ENCODE results near the gene RABGAP1L. TPM values are rescaled to one million over a fixed set of nuclear protein-coding genes. Genes with fewer than 3 reads are reported as not detected.

RABGAP1L gene
- total and polyA plus RNA-seq, 2 of the 4 experiments (the other 2 are of a cell fraction), result 7.9 to 26.7 TPM

DNA sequence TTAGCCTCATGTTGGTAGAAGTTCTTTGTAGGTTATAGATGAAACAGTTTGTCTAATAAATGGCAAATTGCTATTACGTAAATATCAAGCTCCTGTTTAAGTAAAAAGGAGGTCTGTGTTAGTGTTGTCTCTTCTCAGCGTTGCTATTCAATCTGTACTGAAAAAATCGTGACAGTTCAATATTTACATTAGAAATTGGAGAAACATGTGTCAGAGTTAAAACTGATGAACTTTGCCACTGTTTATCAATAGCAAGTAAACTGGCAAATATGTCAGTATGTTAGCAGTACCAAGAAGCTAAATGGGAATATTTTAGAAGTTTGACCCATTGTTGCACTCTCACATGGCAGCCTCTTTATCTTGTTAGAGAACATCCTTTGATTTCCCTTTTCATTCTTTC lies 506.9 kb downstream of the RABGAP1L start:
- H3K9me3 ChIP-seq (ENCODE audit: control insufficient read depth, insufficient read depth, low read length), result no peaks in the 10 kb centered on the region
- dilution Hi-C loops (cut with HindIII; ENCODE audit: low sequenced_read_pairs, unreplicated experiment), result no loop called here
- no peak overlapping the region for H2AK9ac ChIP-seq (replicated peaks; ENCODE audit: low read depth, low read length, poor library complexity)
- no peak for DNase-seq
- no CpG with 5 or more reads among the region's 3 CpGs for WGBS, 2 experiments (ENCODE audit: extremely low coverage in 2 of 2, insufficient read length in 1 of 2)
- no peaks in the 10 kb centered on the region for H3K9me1 ChIP-seq (ENCODE audit: insufficient read depth, low read length)
- in situ Hi-C loops (cut with MboI; ENCODE audit: low sequenced_read_pairs), result no loop called here
- H3K18ac ChIP-seq (ENCODE audit: low read depth, low read length), result no peak overlapping the region
- ChIA-PET CTCF (no interaction called here), POLR2A (ENCODE audit: unreplicated experiment) (no interaction called here)
- H2AFZ ChIP-seq (replicated peaks; ENCODE audit: low read length, poor library complexity), result no peak overlapping the region
- TF ChIP-seq RCOR1 (IDR thresholded peaks at IDR 0.05; ENCODE audit: insufficient replicate concordance, low read length) (no peak), RAD21 (IDR thresholded peaks at IDR 0.05; ENCODE audit: low read length) (no peak), SMC3 (IDR thresholded peaks at IDR 0.05; ENCODE audit: low read depth, low read length) (no peak), POLR2A (IDR thresholded peaks at IDR 0.05; ENCODE audit: low read depth, low read length) (no peak), MXI1 (IDR thresholded peaks at IDR 0.05; ENCODE audit: borderline replicate concordance, low read depth, low read length) (no peak), NFE2L2 (IDR thresholded peaks at IDR 0.05; ENCODE audit: low read depth, low read length) (no peak)
- TF ChIP-seq, protein P1, sequence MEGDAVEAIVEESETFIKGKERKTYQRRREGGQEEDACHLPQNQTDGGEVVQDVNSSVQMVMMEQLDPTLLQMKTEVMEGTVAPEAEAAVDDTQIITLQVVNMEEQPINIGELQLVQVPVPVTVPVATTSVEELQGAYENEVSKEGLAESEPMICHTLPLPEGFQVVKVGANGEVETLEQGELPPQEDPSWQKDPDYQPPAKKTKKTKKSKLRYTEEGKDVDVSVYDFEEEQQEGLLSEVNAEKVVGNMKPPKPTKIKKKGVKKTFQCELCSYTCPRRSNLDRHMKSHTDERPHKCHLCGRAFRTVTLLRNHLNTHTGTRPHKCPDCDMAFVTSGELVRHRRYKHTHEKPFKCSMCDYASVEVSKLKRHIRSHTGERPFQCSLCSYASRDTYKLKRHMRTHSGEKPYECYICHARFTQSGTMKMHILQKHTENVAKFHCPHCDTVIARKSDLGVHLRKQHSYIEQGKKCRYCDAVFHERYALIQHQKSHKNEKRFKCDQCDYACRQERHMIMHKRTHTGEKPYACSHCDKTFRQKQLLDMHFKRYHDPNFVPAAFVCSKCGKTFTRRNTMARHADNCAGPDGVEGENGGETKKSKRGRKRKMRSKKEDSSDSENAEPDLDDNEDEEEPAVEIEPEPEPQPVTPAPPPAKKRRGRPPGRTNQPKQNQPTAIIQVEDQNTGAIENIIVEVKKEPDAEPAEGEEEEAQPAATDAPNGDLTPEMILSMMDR (conservative IDR thresholded peaks at IDR 0.05; ENCODE audit: low read depth, low read length), result no peak
- no peaks in the 10 kb centered on the region for H3K4me1 ChIP-seq (ENCODE audit: control insufficient read depth, insufficient read depth, low read length)
- H3K56ac ChIP-seq (ENCODE audit: extremely low read depth, insufficient read depth, low read length), result no peak overlapping the region
- H2AK5ac ChIP-seq (ENCODE audit: low read depth, low read length), result no peak overlapping the region
- H3K4ac ChIP-seq (ENCODE audit: low read depth, low read length), result no peak overlapping the region
- H3K79me1 ChIP-seq (ENCODE audit: low read depth in 1 of 2, low read length in 2 of 2), result no peaks in the 10 kb centered on the region
- H4K5ac ChIP-seq (ENCODE audit: low read depth, low read length), result no peak overlapping the region
- H3K27me3 ChIP-seq (ENCODE audit: control insufficient read depth, insufficient read depth, low read length), result no peaks in the 10 kb centered on the region
- ATAC-seq (ENCODE audit: low read depth), result no peak
- H4K91ac ChIP-seq (ENCODE audit: insufficient read depth, low read depth, low read length), result no peak overlapping the region
- no TSS peak for BruUV-seq (replicated peaks)
- no peak overlapping the region for H2BK15ac ChIP-seq (ENCODE audit: low read depth, low read length)
- H3K4me2 ChIP-seq (ENCODE audit: low read depth, low read length), result no peak overlapping the region
- no peak overlapping the region for H3K23ac ChIP-seq (ENCODE audit: low read depth, low read length)
- H4K8ac ChIP-seq (ENCODE audit: low read depth in 2 of 2, low read length in 2 of 2), result no peak overlapping the region
- intact Hi-C loops (cut with micrococcal nuclease), result no loop called here
- no peak overlapping the region for H2BK20ac ChIP-seq (ENCODE audit: low read depth, low read length)
- no peak overlapping the region for H3K9ac ChIP-seq (ENCODE audit: low read depth, low read length)
- no peak overlapping the region for H3K14ac ChIP-seq (replicated peaks; ENCODE audit: low read depth, low read length)
- no peak overlapping the region for H3K4me3 ChIP-seq (ENCODE audit: insufficient read depth, low read depth, low read length)
- no peaks in the 10 kb centered on the region for H3K36me3 ChIP-seq (ENCODE audit: control insufficient read depth, insufficient read depth, low read length)
- H2BK5ac ChIP-seq (ENCODE audit: low read depth, low read length, poor library complexity, severe bottlenecking), result no peak overlapping the region
- H2BK120ac ChIP-seq (ENCODE audit: low read depth, low read length), result no peak overlapping the region
- H4K20me1 ChIP-seq (ENCODE audit: insufficient read depth, low read length), result no peaks in the 10 kb centered on the region
- H3K27ac ChIP-seq (ENCODE audit: insufficient read depth, low read length), result no peak overlapping the region
